ENCODE data around the gene DUSP1. TPM values are rescaled to one million over a fixed set of nuclear protein-coding genes. Genes with fewer than 3 reads are reported as not detected.

DUSP1 gene
- total RNA-seq, 1 experiment from 2014 or later: 594 TPM

- no peak overlapping the region for H3K27ac Mint-ChIP-seq (ENCODE audit: low read depth, unreplicated experiment)
- H3K9me3 Mint-ChIP-seq (ENCODE audit: unreplicated experiment): no peaks in the 10 kb centered on the region
- BruUV-seq (replicated peaks): no TSS peak
- no peaks in the 10 kb centered on the region for H3K27me3 Mint-ChIP-seq (ENCODE audit: insufficient read depth, unreplicated experiment)
- intact Hi-C loops (cut with micrococcal nuclease): no loop called here
- ChIA-PET CTCF (interaction anchor here (1.1 to 3.6 kb wide), 4 partner anchors 10 to 206 kb away, joined by 6 to 25 read pairs (median 14); no protein-coding TSS in a partner anchor), POLR2A (interaction anchor here (1.4 to 3.4 kb wide), 3 partner anchors 28 to 44 kb away, joined by 3 to 21 read pairs (median 8); partner anchors contain the start of gene DUSP1)
- peaks cover 16% of the 10 kb centered on the region for H3K4me1 Mint-ChIP-seq (ENCODE audit: insufficient read depth, unreplicated experiment)
- H3K4me3 Mint-ChIP-seq (ENCODE audit: unreplicated experiment): no peak overlapping the region
- peaks cover 7% of the 10 kb centered on the region for H3K36me3 Mint-ChIP-seq (ENCODE audit: insufficient read depth, unreplicated experiment)
- no peak for TF ChIP-seq CTCF (IDR thresholded peaks at IDR 0.05; ENCODE audit: unreplicated experiment)
- DNase-seq (ENCODE audit: unreplicated experiment): no peak
Observed at GRCh38 chr5:172726966-172727365, 44.0 kb downstream of the DUSP1 start.

GRCh38 chr5:172725785-172726184, 45.2 kb downstream of the DUSP1 start:
- BruUV-seq (replicated peaks): no TSS peak
- ChIA-PET POLR2A (interaction anchor here (2.1 to 3.4 kb wide), 2 partner anchors 40 to 45 kb away, joined by 8 to 21 read pairs; partner anchors contain the start of gene DUSP1), CTCF (interaction anchor here (1.1 to 4.6 kb wide), 5 partner anchors 9 to 206 kb away, joined by 6 to 33 read pairs (median 25); no protein-coding TSS in a partner anchor)
- Mint-ChIP-seq H3K4me3 (ENCODE audit: unreplicated experiment) (no peak overlapping the region), H3K9me3 (ENCODE audit: unreplicated experiment) (no peaks in the 10 kb centered on the region), H3K4me1 (ENCODE audit: insufficient read depth, unreplicated experiment) (peaks cover 4% of the 10 kb centered on the region), H3K36me3 (ENCODE audit: insufficient read depth, unreplicated experiment) (peaks cover 7% of the 10 kb centered on the region), H3K27me3 (ENCODE audit: insufficient read depth, unreplicated experiment) (no peaks in the 10 kb centered on the region), H3K27ac (ENCODE audit: low read depth, unreplicated experiment) (no peak overlapping the region)
- DNase-seq (ENCODE audit: unreplicated experiment): no peak
- intact Hi-C loops (cut with micrococcal nuclease): no loop called here
- no peak for TF ChIP-seq CTCF (IDR thresholded peaks at IDR 0.05; ENCODE audit: unreplicated experiment)

GRCh38 chr5:172725273-172725672, 45.7 kb downstream of the DUSP1 start:
- no peaks in the 10 kb centered on the region for H3K27me3 Mint-ChIP-seq (ENCODE audit: insufficient read depth, unreplicated experiment)
- H3K4me3 Mint-ChIP-seq (ENCODE audit: unreplicated experiment): no peak overlapping the region
- no TSS peak for BruUV-seq (replicated peaks)
- DNase-seq (ENCODE audit: unreplicated experiment): no peak
- H3K27ac Mint-ChIP-seq (ENCODE audit: low read depth, unreplicated experiment): no peak overlapping the region
- intact Hi-C loops (cut with micrococcal nuclease): no loop called here
- peaks cover 2% of the 10 kb centered on the region for H3K36me3 Mint-ChIP-seq (ENCODE audit: insufficient read depth, unreplicated experiment)
- H3K9me3 Mint-ChIP-seq (ENCODE audit: unreplicated experiment): no peaks in the 10 kb centered on the region
- ChIA-PET POLR2A (interaction anchor here (3.9 kb wide), 1 partner anchor 45 kb away, joined by 16 read pairs; the partner anchor contains the start of gene DUSP1), CTCF (interaction anchor here (1.6 to 4.6 kb wide), 4 partner anchors 9 to 207 kb away, joined by 7 to 33 read pairs (median 20); no protein-coding TSS in a partner anchor)
- H3K4me1 Mint-ChIP-seq (ENCODE audit: insufficient read depth, unreplicated experiment): no peaks in the 10 kb centered on the region
- no peak for TF ChIP-seq CTCF (IDR thresholded peaks at IDR 0.05; ENCODE audit: unreplicated experiment)

- H3K4me1 Mint-ChIP-seq (ENCODE audit: insufficient read depth, unreplicated experiment): peaks cover 5% of the 10 kb centered on the region
- no peaks in the 10 kb centered on the region for H3K36me3 Mint-ChIP-seq (ENCODE audit: insufficient read depth, unreplicated experiment)
- H3K27ac Mint-ChIP-seq (ENCODE audit: low read depth, unreplicated experiment): no peak overlapping the region
- intact Hi-C loops (cut with micrococcal nuclease): no loop called here
- BruUV-seq (replicated peaks): no TSS peak
- no peaks in the 10 kb centered on the region for H3K27me3 Mint-ChIP-seq (ENCODE audit: insufficient read depth, unreplicated experiment)
- ChIA-PET CTCF (interaction anchor here (0.6 to 4.6 kb wide), 8 partner anchors 8 to 207 kb away, joined by 3 to 33 read pairs (median 6); no protein-coding TSS in a partner anchor), POLR2A (interaction anchor here (1.0 to 3.9 kb wide), 5 partner anchors 8 to 144 kb away, joined by 3 to 16 read pairs (median 3); partner anchors contain the start of gene DUSP1)
- no peak for TF ChIP-seq CTCF (IDR thresholded peaks at IDR 0.05; ENCODE audit: unreplicated experiment)
- no peak for DNase-seq (ENCODE audit: unreplicated experiment)
- no peak overlapping the region for H3K4me3 Mint-ChIP-seq (ENCODE audit: unreplicated experiment)
- no peaks in the 10 kb centered on the region for H3K9me3 Mint-ChIP-seq (ENCODE audit: unreplicated experiment)
Observed at GRCh38 chr5:172724242-172725183, 46.5 kb downstream of the DUSP1 start.

Measured in MCF 10A (cell line).